Stimulated activated CD8-positive, alpha-beta memory T cell treated with anti-CD3 and anti-CD28 coated beads, Interleukin-15, amount 100 ng/mL, for 4 hours (primary cell): ENCODE data around the gene KBTBD4.
"Not testable (repeated sequence)": the region's sequence is repeated elsewhere in the genome, so short reads cannot be mapped to it uniquely, and the experiment has no call there.

ENCODE experiments used
- DNase-seq, 2 donors: peaks; one replicate each; pipeline ENCODE4 v3.0.0-alpha.2; 2020; ENCODE audit warnings: low read depth in 2 of 2

Gene KBTBD4

GRCh38 chr11:47560426-47560825 is 18.3 kb downstream of the KBTBD4 start:
- no peak for DNase-seq

GRCh38 chr11:47558695-47559094 is 20.1 kb downstream of the KBTBD4 start:
- no peak for DNase-seq

GRCh38 chr11:47557004-47557403 is 21.8 kb downstream of the KBTBD4 start:
- DNase-seq = not testable (repeated sequence)

- no peak for DNase-seq
Measured at GRCh38 chr11:47553406-47553743, 25.4 kb downstream of the KBTBD4 start.

GRCh38 chr11:47552566-47553405 is 26.0 kb downstream of the KBTBD4 start, which contains the start of gene CELF1:
CELF1 (minus strand) TSS chr11:47553132; CDS start chr11:47499523, 53,609 bp downstream.
- DNase-seq = peak; percentile 85 to 86

- DNase-seq = no peak
Measured at GRCh38 chr11:47552056-47552565, 26.7 kb downstream of the KBTBD4 start.

GRCh38 chr11:47551086-47551485 is 27.7 kb downstream of the KBTBD4 start:
- no peak for DNase-seq

GRCh38 chr11:47550288-47551047 is 28.3 kb downstream of the KBTBD4 start:
- DNase-seq = no peak

GRCh38 chr11:47546274-47546673 is 32.5 kb downstream of the KBTBD4 start:
- DNase-seq = not testable (repeated sequence)

- DNase-seq = no peak
Measured at GRCh38 chr11:47545298-47545697, 33.5 kb downstream of the KBTBD4 start.

GRCh38 chr11:47541070-47541469 is 37.7 kb downstream of the KBTBD4 start:
- DNase-seq = no peak

- no peak for DNase-seq
Measured at GRCh38 chr11:47539681-47540039, 39.1 kb downstream of the KBTBD4 start.

- no peak for DNase-seq
Measured at GRCh38 chr11:47538741-47539565, 39.8 kb downstream of the KBTBD4 start.

GRCh38 chr11:47536915-47537314 is 41.9 kb downstream of the KBTBD4 start:
- no peak for DNase-seq

GRCh38 chr11:47534704-47535251 is 44.0 kb downstream of the KBTBD4 start:
- DNase-seq = no peak

GRCh38 chr11:47533690-47534151 is 45.0 kb downstream of the KBTBD4 start:
- DNase-seq = no peak

- no peak for DNase-seq
Measured at GRCh38 chr11:47532597-47533213, 46.1 kb downstream of the KBTBD4 start.

GRCh38 chr11:47531666-47532065 is 47.1 kb downstream of the KBTBD4 start:
- DNase-seq = no peak

GRCh38 chr11:47530721-47531120 is 48.0 kb downstream of the KBTBD4 start:
- not testable (repeated sequence) for DNase-seq

GRCh38 chr11:47529951-47530350 is 48.8 kb downstream of the KBTBD4 start:
- no peak for DNase-seq

- DNase-seq = no peak
Measured at GRCh38 chr11:47527186-47527585, 51.6 kb downstream of the KBTBD4 start.
